Natural killer cell (primary cell): ENCODE results near the gene FGF3. TPM values are rescaled to one million over a fixed set of nuclear protein-coding genes. Genes with fewer than 3 reads are reported as not detected.

ENCODE experiments used
- ATAC-seq, 3 donors: fragments of 150-1000 bp in 2 of 3; fragments of 200-7000 bp in 1 of 3; cut with Tn5 transposase; 1 replicate in 1 of 3; 2 replicates in 2 of 3; pipeline ENCODE4 v1.10.0; 2021; ENCODE audit warnings: mild to moderate bottlenecking in 2 of 3, moderate library complexity in 2 of 3
- DNase-seq, 2 donors: peaks; one replicate each; pipeline versions ENCODE4 v3.0.0 to v3.0.0-alpha.2; 2013 to 2021; ENCODE audit warnings: mixed read lengths in 1 of 2
- H3K27ac ChIP-seq: one replicate; pipeline ENCODE4 v1.5.1; 2013; ENCODE audit warnings: mild to moderate bottlenecking, low read length
- H3K27me3 ChIP-seq: one replicate; pipeline ENCODE4 v1.6.1; 2013; ENCODE audit warnings: low read length; ENCODE audit not compliant: control insufficient read depth, insufficient read depth
- H3K36me3 ChIP-seq: one replicate; pipeline ENCODE4 v1.6.1; 2013; ENCODE audit warnings: low read length; ENCODE audit not compliant: control insufficient read depth, insufficient read depth
- H3K4me1 ChIP-seq: one replicate; pipeline ENCODE4 v1.6.1; 2013; ENCODE audit warnings: low read length; ENCODE audit not compliant: control insufficient read depth, insufficient read depth
- H3K4me3 ChIP-seq: one replicate; pipeline ENCODE4 v1.5.1; 2013; ENCODE audit warnings: low read length
- H3K9me3 ChIP-seq: one replicate; pipeline ENCODE4 v1.6.1; 2013; ENCODE audit warnings: low read length; ENCODE audit not compliant: control insufficient read depth, insufficient read depth
- H3K27ac Mint-ChIP-seq, 2 donors: one replicate each; pipeline ENCODE4 v1.8.0; 2022; ENCODE audit warnings: mild to moderate bottlenecking in 2 of 2, mixed read lengths in 2 of 2, moderate library complexity in 1 of 2
- H3K27me3 Mint-ChIP-seq, 2 donors: one replicate each; pipeline ENCODE4 v1.8.0; 2022; ENCODE audit warnings: low read depth in 2 of 2, mixed read lengths in 2 of 2
- H3K36me3 Mint-ChIP-seq: one replicate; pipeline ENCODE4 v1.8.0; 2022; ENCODE audit warnings: mixed read lengths
- H3K4me1 Mint-ChIP-seq, 2 donors: one replicate each; pipeline ENCODE4 v1.8.0; 2022; ENCODE audit warnings: mixed read lengths in 2 of 2
- H3K4me3 Mint-ChIP-seq: one replicate; pipeline ENCODE4 v1.8.0; 2022; ENCODE audit warnings: mild to moderate bottlenecking, moderate library complexity, mixed read lengths
- H3K9me3 Mint-ChIP-seq, 2 donors: one replicate each; pipeline ENCODE4 v1.8.0; 2022; ENCODE audit warnings: mixed read lengths in 2 of 2
- WGBS: methylation state at CpG from one replicate; pipeline ENCODE4 v1.1.7; 2013; ENCODE audit warnings: missing lambda C conversion rate; ENCODE audit not compliant: insufficient coverage; 5-methylcytosine and 5-hydroxymethylcytosine counted together
- intact Hi-C: fragments of 100-400 bp; cut with micrococcal nuclease; formaldehyde crosslinking; loops from one replicate; pipeline ENCODE4 v1.14.2; 2022
- total RNA-seq, 4 donors: library from RNA; stranded (reverse); fragments of 120-200 nt in 1 of 4; gene quantifications; one replicate each; pipeline versions ENCODE4 v1.2.3 to v1.2.4, GENCODE V29; 2013 to 2022
- TF ChIP-seq, protein P1 (sequence below): fragments of 200-600 bp; IDR thresholded peaks from one replicate; pipeline ENCODE4 v1.8.0; 2022; ENCODE audit warnings: antibody characterized with exemption

FGF3 gene
- total RNA-seq, 3 donors from 2014 or later (not counting 1 experiment from before 2014, with no cell fraction given), result not detected

GRCh38 chr11:69810289-69811118, 8.7 kb downstream of the FGF3 start:
- Mint-ChIP-seq H3K27ac (no peak overlapping the region), H3K4me1 (no peaks in the 10 kb centered on the region), H3K4me3 (no peak overlapping the region), H3K36me3 (no peaks in the 10 kb centered on the region), H3K27me3 (peaks cover 0 to 9% of the 10 kb centered on the region in 2 donors), H3K9me3 (no peaks in the 10 kb centered on the region)
- Histone ChIP-seq H3K4me3 (no peak overlapping the region), H3K27ac (no peak overlapping the region), H3K36me3 (no peaks in the 10 kb centered on the region), H3K27me3 (no peaks in the 10 kb centered on the region), H3K9me3 (no peaks in the 10 kb centered on the region), H3K4me1 (no peaks in the 10 kb centered on the region)
- ATAC-seq (no peak), DNase-seq (no peak)
- intact Hi-C loops, result no loop called here
- TF ChIP-seq, protein P1, sequence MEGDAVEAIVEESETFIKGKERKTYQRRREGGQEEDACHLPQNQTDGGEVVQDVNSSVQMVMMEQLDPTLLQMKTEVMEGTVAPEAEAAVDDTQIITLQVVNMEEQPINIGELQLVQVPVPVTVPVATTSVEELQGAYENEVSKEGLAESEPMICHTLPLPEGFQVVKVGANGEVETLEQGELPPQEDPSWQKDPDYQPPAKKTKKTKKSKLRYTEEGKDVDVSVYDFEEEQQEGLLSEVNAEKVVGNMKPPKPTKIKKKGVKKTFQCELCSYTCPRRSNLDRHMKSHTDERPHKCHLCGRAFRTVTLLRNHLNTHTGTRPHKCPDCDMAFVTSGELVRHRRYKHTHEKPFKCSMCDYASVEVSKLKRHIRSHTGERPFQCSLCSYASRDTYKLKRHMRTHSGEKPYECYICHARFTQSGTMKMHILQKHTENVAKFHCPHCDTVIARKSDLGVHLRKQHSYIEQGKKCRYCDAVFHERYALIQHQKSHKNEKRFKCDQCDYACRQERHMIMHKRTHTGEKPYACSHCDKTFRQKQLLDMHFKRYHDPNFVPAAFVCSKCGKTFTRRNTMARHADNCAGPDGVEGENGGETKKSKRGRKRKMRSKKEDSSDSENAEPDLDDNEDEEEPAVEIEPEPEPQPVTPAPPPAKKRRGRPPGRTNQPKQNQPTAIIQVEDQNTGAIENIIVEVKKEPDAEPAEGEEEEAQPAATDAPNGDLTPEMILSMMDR, result no peak
- 91% methylated on average over 39 of the region's 39 CpGs for WGBS

DNA sequence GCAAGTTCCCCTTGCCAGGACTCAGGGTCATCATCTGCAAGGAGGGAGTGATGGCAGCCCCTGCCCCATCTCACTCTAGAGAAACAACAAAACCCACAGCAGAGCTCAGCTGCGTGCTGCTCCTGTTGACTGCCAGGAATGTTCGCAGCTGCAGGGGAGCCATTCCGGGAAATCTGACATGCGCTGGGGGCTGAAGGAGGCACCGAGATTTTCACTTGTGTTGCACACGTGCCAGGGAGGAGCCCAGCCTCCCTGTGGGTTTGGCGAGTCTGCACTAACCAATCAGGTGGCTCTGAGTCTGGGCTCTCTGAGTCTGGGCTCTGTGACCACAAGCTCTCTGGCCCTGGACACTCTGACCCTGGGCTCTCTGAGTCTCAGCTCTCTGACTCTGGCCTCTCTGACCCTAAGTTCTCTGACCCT, 10.5 kb downstream of the FGF3 start:
- no peak overlapping the region for H3K27ac Mint-ChIP-seq
- 20% methylated on average over 7 of the region's 7 CpGs for WGBS
- no peaks in the 10 kb centered on the region for H3K36me3 ChIP-seq
- no peaks in the 10 kb centered on the region for H3K4me1 ChIP-seq
- no peak overlapping the region for H3K4me3 ChIP-seq
- ATAC-seq (no peak), DNase-seq (no peak)
- H3K27ac ChIP-seq, result no peak overlapping the region
- no peaks in the 10 kb centered on the region for H3K9me3 ChIP-seq
- no peaks in the 10 kb centered on the region for H3K27me3 ChIP-seq
- H3K27me3 Mint-ChIP-seq, result peaks cover 0 to 3% of the 10 kb centered on the region in 2 donors
- intact Hi-C loops, result no loop called here
- H3K4me1 Mint-ChIP-seq, result no peaks in the 10 kb centered on the region
- H3K4me3 Mint-ChIP-seq, result no peak overlapping the region
- TF ChIP-seq, protein P1, result no peak
- H3K9me3 Mint-ChIP-seq, result no peaks in the 10 kb centered on the region
- no peaks in the 10 kb centered on the region for H3K36me3 Mint-ChIP-seq

DNA sequence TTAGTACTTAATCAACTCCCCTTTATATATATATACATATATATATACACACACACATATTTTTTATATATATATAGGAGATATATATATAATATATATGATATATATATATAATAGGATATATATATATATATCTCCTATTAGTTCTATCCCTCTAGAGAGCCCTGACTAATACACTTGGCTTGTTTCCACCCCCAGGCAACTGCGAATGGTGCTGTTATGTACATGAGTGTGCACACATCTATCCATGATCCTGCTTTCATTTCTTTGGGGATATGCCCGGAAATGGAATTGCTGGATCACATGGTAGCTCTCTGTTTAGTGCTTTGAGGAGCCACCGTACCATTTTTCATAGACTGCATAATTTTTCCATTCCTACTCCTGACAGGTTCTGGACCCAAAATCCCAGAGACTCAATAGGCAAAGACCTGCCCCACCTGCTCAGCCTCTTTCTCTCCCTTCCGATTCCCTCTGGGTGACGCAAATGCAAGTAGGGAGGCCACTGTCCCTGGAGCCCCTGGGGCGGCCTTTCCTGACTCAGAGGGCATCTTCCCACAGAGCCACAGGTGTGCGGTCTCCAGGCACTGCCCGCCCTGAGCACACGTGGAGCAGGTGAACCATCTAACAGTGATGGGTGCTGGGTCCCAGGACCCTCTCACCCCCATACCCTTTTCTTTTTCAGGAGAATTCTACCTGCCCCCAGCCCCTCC, 12.0 kb downstream of the FGF3 start:
- no peaks in the 10 kb centered on the region for H3K9me3 Mint-ChIP-seq
- TF ChIP-seq, protein P1, result no peak

More for the DNA sequence above, 12.0 kb downstream of the FGF3 start:
- Mint-ChIP-seq H3K27me3 (peaks cover 0 to 3% of the 10 kb centered on the region in 2 donors), H3K27ac (no peak overlapping the region), H3K4me3 (no peak overlapping the region), H3K36me3 (no peaks in the 10 kb centered on the region), H3K4me1 (no peaks in the 10 kb centered on the region)
- intact Hi-C loops, result no loop called here
- ATAC-seq (no peak), DNase-seq (no peak)
- H3K9me3 ChIP-seq, result no peaks in the 10 kb centered on the region
- no peak overlapping the region for H3K4me3 ChIP-seq
- no peaks in the 10 kb centered on the region for H3K36me3 ChIP-seq
- 90% methylated on average over 9 of the region's 9 CpGs for WGBS
- H3K4me1 ChIP-seq, result no peaks in the 10 kb centered on the region
- H3K27ac ChIP-seq, result no peak overlapping the region
- no peaks in the 10 kb centered on the region for H3K27me3 ChIP-seq
